NCI-H446 treated with DMSO at 0.1 percent for 48 hours (cell line): ENCODE measurements around the gene AMPD3.

ENCODE experiments used
- DNase-seq: peaks from one replicate; lab custom pipeline; 2025; lab: John Stamatoyannopoulos, UW

Gene AMPD3

DNA sequence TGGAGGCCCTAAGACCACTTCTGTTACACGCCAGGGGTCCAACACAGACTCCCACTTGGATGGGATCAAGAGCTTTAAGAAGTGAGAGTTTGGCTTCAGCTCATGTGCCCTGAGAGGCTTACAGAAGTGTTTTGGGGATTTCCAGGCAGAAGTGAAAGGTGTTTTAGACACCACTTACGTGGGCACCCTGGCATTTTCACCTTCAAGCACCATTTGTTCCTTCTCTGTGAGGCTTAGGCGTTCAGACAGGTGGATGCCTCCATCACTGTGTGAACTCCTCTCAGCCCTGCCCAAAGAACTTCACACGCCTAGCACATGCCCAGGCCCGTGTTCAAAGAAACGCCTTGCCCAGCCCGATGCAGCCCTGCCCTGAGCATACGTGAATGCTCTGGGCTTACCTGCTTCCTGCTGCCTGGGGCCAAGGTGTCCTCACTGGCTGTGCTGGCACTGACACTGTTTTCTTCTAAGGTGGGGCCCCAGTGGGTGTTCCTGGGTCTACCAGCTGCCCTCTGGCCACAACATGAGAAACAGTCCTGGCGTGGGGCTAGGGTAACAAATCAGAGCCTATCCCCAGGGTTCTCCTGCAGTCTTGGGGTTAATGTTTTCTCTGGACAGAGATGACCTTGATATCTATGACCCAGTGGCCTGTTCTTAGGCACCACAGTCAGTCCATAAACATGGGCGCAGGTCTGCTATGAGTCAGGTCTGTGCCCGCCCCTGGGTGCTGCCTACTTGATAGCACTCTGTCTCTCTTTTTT lies 34.0 kb downstream of the AMPD3 start:
- no peak for DNase-seq

DNA sequence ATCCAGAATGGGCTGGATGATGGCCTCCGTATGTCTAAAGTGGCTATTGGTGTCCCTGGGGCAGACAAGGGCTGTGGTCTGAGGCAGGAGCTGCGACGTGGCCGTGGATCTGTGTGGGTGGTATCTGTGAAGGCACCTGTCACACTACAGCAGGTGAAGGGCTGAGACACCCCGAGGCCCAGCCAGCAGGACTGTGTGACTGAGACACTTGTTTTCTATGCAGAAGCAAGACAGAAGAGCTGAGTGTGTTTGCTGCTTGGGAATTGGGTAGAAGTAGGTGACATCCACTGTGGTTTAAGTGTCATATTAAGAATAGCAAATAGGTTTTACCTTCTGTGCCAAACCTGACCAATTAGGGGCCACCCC lies 35.0 kb downstream of the AMPD3 start:
- DNase-seq = no peak

DNA sequence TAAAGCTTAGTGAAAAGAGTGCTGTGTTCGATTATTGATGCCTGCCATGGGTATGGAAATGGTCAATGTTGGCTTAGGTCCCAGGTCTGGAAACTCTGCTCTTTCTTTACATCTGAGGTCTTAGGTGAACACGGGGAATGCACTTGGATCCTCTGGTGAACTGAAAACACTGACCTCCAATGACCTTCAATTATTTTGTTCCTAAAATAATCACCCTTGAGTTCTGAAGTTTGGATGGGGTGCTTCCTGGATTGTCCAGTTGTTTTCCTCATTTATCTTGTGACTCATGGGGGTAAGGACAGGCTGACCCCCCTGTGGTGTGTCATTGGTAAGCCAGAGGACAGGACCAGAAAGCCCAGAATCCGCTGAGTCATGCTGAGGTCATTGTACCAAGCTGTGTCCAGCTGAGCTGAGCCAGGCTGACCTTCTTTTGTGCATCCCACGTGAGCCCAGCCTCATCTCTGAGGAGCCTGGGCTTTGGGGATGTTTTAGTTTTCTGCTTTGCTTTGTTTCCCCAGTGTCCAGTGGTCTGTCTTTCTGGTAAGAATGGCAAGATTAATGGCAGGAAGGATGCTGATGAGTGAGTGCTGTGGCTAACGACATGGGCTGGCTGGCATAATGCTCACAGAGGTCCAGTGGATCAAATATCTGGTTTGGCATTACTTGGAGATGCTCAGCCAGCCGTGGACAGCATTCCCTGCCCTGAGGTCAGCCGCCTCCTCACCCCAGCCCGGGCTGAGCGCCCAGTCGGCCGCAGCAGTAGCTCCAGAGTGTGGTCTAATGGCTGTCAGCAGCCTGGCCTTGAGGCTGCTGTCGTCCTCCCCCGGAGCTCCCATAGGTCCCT lies 35.6 kb downstream of the AMPD3 start:
- DNase-seq = no peak

DNA sequence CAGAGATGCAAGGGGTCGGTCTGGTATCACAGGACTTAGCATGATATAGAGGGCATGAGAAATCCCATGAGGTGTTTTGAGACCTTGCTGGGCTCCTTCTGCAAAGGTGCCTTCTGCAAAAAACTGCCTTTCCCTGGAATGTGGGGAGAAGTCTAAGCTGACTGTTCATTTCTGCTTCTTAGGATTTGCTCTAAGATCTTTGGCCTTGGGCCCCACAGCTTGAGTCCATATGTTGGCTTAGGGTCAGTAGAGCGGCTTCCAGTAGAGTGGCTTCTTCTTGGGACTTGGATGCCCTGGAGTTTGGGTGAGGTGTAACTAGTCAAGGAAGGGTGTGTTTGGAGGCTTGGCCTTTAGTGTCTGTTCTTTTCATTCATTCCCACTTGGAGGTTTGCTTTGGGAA lies 37.0 kb downstream of the AMPD3 start:
- DNase-seq = no peak

DNA sequence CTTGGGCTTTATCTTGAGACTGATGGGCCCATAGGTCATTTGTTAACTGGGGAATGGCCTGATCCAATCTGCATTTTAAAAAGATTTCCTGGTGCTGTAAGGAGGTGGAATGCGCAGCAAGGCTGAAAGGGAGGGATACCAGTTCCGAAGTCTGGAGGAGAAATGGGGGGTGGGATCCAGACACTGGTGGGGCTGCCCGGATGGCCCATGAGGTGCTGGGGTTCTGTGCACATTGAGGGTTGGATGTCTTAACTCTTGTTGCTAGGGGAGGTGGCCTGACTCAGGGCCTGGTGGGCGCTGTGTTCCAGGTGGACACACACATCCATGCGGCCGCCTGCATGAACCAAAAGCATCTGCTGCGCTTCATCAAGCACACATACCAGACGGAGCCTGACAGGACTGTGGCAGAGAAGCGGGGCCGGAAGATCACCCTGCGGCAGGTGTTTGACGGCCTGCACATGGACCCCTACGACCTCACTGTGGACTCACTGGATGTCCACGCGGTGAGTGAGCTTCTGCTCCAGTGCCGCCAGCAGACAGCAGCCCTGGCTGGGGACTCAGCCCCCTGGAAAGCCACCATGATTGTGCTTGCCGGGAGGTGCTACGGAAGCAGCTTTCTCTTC lies 38.1 kb downstream of the AMPD3 start:
- no peak for DNase-seq

DNA sequence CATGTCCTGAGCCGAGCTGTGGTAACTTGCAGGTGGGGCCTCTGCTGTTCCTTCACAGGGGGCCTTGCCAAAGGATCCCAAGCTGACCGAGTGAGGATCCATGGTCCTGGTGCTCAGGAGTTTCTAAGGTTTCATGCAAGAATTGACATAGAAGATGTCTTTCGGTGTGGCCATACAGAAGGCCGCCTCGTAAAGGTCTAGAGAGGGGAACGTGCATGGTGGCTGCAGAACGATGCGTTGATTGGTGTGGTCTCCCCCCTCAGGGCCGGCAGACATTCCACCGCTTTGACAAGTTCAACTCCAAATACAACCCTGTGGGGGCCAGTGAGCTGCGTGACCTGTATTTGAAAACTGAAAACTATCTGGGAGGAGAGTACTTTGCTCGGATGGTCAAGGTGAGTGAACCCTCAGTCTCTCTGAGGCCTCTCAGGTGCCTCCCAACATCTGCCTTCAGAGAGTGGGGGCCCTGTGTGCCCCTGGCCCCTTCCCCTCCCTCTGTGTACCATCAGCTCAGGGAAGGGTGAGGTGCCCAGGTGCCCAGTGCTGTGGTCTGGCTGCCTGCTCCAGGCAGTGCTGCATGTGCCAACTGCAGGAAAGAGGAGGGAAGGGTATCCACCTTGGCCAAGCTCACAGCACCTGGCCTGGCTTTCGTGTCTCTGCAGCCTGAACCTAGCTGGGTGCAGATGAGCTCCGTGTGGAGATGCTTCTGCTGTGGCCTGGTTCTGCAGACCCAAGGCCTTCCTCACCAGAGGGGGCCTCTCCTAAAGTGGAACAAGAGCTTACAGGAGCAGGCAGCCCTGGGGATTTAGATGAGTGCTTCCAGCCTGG lies 39.8 kb downstream of the AMPD3 start:
- DNase-seq = no peak

DNA sequence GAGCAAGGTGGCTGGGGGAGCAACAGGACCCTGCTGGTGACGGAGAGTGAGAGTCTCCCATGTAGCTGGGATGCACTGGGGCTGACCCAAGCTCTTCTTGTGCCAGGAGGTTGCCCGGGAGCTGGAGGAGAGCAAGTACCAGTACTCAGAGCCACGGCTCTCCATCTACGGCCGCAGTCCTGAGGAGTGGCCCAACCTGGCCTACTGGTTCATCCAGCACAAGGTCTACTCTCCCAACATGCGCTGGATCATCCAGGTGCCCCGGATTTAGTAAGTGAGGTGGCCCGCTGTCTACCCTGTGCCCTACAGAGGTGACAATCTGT lies 40.4 kb downstream of the AMPD3 start:
- no peak for DNase-seq

DNA sequence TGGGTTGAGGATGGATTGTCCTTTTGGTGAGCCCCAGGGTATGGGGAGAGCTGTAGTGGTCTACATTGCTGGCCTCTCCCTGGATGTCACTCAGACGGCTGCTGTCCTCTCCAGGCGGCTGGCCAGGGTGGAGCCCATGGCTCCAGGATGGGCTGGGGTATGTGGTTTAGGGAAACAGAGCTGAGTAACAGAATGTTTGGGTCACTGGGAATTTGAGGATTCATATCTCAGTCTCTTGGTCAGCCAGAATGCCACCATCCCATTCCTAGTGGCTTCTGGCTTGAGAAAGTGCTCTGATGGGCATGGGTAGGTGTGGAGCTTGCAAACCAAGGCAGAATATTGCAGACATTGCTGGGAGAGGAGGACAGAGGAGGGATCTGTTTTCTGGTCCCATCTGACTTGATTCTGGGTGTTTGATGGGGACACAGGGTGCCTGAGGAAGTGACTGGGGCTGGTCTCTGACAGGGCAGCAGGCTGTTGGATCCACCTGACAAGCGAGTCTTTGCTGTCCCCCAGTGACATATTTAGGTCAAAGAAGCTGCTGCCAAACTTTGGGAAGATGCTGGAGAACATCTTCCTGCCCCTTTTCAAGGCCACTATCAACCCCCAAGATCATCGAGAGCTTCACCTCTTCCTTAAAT lies 41.4 kb downstream of the AMPD3 start:
- no peak for DNase-seq

DNA sequence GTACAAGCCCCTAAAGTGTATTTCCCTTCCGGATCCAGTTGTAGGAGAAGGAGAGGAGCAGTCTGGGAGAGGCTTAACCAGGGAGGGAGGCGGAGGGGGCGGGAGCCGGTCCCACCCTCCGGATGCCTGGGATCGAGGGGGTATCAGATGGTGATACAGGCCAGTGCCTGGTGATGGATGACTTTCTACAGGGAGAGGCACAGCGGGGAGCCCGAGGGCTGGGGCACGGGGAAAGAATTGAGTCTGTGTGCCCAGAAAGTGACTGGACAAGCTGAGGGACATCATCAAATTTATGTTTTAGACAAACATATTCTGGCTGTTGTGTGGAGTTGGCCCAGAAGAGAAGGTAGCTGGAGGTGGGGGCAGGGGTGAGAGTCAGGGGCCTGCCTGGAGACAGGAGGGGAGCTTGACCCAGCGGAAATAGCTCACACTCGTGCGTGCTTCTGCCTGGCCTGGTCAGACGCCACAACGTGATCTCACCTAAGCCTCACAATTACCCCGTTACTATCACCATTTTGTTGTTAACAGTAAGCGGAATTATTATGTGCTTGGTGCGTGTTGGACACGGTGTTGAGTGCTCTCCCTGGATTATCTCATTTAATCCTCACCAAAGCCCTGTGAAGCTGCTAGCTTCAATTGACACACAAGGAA lies 42.4 kb downstream of the AMPD3 start:
- DNase-seq = no peak

DNA sequence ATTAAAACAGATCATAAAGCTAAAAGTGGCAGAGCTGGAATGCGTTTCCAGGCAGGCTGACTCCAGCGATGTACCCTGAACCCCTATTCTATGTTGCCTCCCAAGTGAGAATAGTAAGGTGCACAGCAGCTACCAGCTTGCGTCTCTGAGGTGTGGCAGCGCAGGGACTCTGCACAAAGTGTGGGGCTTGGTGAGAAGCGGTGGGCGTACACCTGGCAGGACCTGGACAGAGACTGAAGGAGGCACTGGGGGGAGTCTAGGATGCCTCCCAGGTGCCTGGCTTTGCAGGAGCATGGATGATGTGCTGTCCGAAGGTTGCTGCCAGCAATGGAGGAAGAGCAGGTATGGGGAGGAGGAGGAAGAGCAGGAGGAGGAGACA lies 42.9 kb downstream of the AMPD3 start:
- DNase-seq = no peak

DNA sequence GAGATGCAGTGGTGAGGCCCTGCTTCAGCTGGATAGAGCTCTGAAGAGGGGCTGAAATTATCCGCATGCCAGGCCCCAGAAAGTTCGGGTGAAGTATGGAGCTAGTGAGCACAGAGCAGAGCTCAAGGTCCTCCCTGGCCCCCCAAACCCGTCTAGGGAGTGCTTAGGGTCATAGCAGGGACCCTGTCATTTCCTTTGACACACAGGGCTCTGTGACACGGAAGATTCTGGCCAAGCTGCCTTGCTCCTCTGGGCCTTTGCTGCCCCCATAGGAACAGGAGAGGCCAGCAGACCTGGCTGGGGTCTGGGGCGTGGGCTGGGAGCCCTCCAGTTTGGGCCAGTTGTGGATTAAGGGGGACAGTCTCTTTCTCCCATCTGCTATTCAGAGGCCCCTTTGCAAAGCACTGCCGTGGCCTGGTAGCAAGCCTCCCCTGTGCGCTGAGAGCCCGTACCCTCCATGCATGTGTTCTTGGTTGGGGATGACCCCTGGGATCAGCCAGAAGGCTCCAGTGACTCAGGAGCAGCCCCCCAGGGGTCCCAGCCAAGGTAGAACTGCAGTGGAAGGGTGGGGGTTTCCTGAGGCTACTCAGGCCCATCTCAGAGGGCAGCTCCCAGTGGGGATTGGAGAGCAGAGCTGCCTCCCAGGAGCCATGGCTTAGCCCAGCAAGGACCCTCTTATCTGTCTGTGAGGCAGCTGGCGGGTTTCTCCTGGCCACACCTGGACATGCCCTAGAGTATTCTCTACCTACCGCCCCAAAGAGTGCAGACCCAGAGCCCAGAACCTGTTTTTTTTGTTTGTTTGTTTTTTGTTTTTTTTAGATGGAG lies 43.6 kb downstream of the AMPD3 start:
- no peak for DNase-seq

DNA sequence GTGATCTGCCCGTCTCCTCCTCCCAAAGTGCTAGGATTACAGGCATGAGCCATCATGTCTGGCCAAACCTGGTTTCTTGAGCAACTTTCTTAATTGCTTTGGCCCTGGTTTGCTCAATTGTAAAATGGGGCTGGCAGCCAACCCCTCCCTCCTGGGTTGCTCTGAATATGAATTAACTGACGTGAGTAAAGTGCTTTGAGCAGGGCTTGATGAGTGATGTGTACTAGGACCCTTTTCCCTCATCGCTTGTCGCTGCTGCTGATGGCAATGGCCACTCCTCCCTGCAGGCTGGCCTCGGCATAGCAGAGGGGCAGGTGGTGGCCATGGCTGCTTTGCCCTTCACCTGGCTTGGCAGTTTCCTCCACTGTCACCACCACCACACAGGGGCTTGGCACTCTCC lies 44.4 kb downstream of the AMPD3 start:
- peak; percentile 8 for DNase-seq

DNA sequence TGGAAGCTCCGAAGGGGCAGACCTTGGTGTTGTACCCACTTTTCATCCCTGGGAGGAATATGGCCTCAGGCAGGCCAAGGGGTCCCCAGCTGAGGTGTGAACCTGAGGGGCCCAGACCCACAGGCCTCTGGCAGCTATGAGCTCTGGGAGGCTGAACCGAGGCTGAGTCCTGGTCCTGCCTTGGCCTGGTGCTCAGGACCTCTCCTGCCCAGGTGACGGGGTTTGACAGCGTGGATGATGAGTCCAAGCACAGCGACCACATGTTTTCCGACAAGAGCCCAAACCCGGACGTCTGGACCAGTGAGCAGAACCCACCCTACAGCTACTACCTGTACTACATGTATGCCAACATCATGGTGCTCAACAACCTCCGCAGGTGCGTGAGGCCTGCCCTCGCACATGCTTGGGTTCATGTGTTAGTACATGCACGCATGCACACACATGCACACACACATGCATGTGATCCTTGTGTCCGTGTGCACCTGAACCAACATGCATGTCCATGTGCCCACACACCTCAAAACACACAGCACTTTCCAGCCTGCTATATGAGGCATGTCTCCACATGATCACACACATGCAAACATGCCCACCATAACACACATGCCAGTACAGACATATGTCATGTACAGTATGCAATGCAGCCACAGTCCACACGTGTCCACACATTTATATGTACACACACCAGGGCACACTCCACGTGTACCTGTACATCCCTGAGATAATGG lies 45.0 kb downstream of the AMPD3 start:
- no peak for DNase-seq

DNA sequence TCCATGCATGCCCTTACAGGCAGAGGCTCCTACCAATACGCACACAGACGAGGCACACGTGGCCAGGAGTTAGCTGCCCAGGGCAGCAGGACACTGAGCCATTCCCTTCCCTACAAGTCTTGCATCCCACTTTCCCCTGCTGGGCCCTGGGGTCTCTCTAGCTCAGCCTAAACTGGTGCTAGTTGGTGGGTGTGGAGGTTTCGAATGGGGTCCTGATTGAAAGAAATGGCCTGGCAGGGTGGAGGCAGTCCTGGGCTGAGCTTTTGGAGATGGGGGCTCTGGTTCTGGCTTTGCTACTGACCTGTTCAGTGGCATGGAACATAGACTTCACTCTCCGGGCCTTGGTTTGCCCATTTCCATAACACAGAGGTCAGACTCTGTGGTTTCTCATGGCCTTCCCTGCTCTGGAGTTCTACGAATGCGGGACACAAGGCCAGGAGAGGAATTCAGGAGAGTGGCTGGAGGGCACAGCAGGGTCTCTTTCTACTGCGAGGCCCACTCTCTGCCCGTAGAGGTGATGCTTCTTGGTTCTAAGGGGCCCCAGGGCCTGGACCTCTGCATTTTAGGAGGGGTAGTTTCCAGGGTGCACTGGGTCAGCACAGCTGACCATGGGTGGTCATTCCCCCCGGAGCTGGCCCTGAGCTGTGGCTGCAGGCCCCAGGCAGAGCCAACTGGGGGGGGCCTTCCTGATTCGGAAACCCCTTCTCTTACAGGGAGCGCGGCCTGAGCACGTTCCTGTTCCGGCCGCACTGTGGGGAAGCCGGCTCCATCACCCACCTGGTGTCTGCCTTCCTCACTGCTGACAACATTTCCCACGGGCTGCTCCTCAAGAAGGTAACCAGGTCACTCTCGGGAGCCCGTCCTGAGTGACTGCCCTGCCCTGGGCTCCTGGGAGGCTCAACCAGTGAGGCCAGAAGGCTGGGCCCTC lies 46.0 kb downstream of the AMPD3 start:
- no peak for DNase-seq

DNA sequence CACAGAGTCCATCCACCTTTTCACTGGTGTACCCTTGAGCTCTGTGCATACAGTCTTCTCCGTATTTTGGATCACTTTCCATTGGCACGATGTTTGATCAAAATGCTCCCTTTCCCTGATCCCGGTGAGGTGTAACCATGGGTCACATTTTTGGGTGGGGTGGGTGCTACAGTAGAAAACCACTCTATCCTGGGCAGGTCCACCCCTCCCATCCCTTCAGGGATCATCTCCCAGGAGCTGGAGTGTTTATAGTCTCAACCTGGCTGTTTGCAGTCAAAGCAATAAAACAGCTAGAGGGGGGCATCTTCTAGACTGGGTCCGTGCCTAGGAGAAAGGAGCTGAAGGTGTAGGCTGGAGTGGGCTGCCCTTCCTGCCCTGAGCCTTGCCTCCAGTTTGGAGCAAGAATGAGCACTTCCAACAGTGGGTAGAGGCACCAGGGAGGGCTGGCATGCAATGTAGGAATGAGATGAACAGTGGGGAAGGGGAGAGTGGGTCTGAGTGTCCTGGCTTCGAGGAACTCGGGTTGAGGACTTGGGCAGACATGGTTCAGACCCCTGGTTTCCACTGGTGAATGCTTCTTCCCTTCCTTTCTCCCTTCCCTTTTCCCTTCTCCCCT lies 47.1 kb downstream of the AMPD3 start:
- DNase-seq = no peak

DNA sequence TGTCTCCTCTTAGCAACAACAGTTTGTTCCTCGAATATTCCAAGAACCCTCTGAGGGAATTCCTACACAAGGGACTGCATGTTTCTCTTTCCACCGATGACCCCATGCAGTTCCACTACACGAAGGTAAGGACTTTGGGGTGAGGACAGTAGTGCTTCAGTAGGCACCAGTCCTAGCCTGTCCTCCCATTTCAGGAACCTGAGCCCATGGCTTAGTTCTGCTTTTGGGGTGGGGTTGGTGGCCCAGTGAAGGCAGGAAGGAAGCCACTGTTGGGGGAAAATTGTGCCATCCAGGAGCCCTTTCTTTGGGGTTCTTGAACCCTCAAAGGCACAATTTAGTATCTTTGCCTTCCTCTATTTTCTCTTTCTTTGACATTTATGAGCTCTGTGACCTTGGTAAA lies 47.7 kb downstream of the AMPD3 start:
- no peak for DNase-seq

DNA sequence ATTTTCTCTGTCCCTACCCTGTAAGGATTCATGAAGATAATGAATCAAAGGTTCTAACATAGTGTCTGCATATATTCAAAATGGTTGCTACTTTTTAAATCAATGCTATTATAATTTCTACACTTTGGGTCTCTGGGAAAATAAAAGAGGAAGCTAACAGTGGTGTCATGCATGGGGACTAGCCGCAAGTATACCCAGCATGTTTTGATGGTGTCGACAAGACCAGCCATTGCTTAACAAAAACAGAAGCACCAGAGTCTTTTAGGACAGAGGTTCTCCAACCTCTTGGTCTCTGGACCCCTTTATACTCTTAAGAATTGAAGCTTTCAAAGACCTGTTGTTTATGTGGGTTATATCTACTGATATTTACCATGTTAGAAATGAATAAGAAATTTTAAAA lies 48.2 kb downstream of the AMPD3 start:
- DNase-seq = no peak

DNA sequence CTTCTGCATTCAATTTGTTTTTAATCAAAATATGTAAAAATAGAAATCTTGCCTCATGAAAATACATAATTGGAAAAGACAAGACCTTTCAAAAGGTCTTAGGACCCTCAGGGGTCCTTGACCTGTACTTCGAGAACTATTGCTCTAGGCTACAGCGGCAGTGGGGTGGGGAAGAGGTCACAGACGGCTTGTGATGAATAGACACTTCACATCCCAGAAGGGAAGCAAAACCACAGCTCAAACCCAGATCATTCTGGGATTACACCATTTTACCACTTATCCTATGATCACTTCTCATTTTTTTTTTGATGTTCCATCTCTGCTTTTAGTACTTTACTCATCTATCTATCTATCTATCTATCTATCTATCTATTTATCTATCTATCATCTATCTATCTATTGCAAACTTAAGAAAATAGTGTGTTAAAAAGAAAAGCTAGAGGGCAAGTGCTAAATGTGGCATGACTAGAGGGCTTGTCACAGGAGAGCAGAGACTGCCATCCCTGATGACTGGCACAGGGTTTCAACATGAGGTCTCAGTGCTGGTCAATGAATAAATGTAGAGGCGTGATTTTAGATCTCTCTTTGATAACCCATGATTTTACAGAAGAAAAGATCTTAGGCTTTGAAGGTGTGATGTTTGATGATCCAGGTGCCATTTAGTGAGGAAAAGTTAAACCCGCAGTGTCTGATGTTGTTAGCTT lies 48.9 kb downstream of the AMPD3 start:
- DNase-seq = no peak
